ENCODE results near the gene F2RL3.
"Not testable (repeated sequence)": the region's sequence is repeated elsewhere in the genome, so short reads cannot be mapped to it uniquely, and the experiment has no call there.

The F2RL3 gene

GRCh38 chr19:16888629-16889365, at the start of gene F2RL3:
F2RL3 (plus strand) TSS chr19:16888999; CDS start chr19:16889190, 191 bp downstream.
- no peak for DNase-seq

- DNase-seq, result no peak
Measured at GRCh38 chr19:16841391-16841926, 47.3 kb upstream of the F2RL3 start.

- DNase-seq, result no peak
Measured at GRCh38 chr19:16846901-16847300, 41.9 kb upstream of the F2RL3 start.

DNA sequence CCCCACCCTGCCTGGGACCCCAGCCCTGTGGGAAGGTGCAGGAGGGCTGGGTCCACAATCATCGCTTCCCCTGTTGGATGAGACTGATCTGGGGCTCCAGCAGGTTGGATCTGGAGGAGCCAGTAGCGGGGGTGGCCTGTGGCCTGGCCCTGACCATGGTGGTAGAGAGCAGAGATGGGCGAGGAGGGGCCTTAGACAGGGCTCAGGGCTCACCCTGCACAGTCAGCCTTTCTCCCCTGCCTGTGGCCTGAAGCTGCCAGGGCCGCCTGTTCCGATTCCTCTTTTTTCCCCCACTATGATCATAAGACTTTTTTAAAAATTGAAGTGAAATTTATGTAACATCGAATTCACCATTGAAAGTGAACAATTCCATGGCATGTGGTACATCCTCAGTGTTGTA, 41.4 kb upstream of the F2RL3 start:
- DNase-seq, result no peak

GRCh38 chr19:16849168-16849567, 39.6 kb upstream of the F2RL3 start:
- no peak for DNase-seq

DNA sequence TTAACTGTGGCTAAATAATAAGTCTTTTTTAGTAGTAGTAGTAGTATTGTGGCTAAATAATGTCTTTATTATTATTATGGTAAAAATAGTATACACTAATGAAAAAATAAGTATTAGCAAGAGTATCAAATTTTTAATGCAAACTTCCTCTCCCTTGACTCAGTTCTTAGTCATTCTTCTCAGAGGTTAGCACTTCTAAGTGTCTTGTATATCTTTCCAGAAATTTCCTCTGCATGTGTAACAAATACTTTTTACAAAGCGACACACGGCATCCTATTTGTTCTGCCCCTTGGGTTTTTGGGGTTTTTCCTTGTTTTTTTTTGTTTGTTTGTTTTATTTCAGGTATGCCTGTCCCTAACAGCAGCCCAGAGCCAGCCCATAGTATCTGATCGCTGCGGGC, 38.7 kb upstream of the F2RL3 start:
- no peak for DNase-seq

GRCh38 chr19:16851031-16851712, 37.6 kb upstream of the F2RL3 start:
- DNase-seq, result no peak

DNA sequence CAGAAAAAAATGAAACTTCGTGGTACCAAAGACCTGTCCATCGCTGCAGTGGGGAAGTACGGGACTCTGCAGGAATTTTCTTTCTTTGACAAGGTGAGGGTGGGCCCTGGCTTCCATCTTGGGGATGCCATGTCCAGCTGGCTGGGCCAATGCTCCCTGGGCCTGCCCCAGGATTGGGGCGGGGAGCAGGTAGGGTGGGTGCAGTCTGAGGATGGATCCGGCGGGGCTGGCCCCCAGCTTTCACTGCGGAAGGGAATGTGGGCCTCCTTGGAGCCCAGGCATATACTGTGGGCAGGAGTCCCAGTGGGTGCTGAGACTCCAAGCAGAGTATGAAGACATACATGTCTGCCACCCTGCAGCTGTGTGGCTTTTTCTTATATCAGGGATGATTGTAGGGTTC, 35.7 kb upstream of the F2RL3 start:
- no peak for DNase-seq

GRCh38 chr19:16856091-16856490, 32.7 kb upstream of the F2RL3 start:
- DNase-seq, result no peak

GRCh38 chr19:16859626-16860025, 29.2 kb upstream of the F2RL3 start:
- no peak for DNase-seq

- DNase-seq, result no peak
Measured at GRCh38 chr19:16860118-16860517, 28.7 kb upstream of the F2RL3 start.

- DNase-seq, result no peak
Measured at GRCh38 chr19:16861011-16861410, 27.8 kb upstream of the F2RL3 start.

- DNase-seq, result no peak
Measured at GRCh38 chr19:16861834-16862233, 27.0 kb upstream of the F2RL3 start.

DNA sequence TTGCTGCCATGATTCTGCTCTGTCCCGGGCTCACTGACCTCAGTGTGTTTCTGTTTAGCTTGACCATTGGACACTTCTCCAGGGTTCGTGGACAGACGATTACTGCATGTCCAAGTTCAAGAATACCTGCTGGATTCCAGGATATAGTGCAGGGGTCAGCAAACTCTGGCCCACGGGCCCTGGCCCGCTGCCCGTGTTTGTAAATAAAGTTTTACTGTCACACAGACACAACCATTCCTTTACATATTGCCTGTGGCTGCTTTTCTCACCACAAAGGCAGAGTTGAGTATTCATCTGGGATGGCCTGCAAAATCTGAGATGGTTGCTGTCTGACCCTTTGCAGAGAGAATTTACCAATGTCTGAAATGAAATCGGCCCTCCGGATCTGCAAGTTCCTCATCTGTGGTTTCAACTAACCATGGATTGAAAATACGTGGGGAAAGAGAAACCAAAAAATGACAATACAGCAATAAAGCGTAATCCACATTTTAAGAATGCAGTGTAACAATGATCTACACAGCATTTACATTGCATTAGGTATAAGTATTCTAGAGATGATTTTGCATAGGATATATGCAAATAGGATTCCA, 25.9 kb upstream of the F2RL3 start:
- no peak for DNase-seq

GRCh38 chr19:16867211-16867610, 21.6 kb upstream of the F2RL3 start:
- no peak for DNase-seq

- no peak for DNase-seq
Measured at GRCh38 chr19:16868423-16869130, 20.2 kb upstream of the F2RL3 start.

DNA sequence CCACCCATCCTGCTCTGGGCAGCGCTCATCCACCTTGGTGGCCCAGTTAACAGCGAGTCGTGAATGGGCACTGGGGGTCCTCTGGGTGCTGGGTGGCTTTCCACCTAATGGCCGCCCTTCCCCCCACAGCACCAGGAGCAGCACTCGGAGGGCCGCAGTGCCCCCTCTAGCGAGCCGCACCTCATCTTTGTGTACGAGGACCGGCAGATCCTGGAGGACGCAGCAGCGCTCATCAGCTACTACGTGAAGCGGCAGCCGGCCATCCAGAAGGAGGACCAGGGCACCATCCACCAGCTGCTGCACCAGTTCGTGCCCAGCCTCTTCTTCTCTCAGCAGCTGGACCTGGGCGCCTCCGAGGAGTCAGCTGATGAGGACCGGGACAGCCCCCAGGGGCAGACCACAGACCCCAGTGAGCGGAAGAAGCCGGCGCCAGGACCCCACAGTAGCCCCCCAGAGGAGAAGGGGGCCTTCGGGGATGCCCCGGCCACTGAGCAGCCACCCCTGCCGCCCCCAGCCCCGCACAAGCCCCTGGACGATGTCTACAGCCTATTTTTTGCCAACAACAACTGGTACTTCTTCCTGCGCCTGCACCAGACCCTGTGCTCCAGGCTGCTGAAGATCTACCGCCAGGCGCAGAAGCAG, 19.3 kb upstream of the F2RL3 start:
- no peak for DNase-seq

DNA sequence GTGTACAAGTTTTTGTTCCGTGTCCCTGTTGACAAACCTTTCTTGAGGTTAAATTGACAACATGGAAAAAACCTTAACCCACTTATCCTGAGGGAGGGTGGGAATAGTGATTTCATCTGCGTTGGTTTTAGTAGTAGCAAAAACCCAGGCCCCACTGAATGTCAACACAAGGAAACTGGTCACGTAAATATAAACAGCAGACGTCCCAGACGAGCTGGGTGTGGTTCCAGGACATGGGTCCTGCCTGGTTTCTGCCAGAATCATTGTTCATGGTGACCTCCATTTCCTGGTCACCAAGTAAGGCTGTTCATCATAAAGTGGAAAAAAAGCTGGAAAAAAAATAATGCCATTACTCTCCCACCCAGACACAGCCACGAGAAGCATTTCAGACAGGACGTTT, 16.9 kb upstream of the F2RL3 start:
- no peak for DNase-seq

GRCh38 chr19:16872728-16873127, 16.1 kb upstream of the F2RL3 start:
- DNase-seq, result no peak

DNA sequence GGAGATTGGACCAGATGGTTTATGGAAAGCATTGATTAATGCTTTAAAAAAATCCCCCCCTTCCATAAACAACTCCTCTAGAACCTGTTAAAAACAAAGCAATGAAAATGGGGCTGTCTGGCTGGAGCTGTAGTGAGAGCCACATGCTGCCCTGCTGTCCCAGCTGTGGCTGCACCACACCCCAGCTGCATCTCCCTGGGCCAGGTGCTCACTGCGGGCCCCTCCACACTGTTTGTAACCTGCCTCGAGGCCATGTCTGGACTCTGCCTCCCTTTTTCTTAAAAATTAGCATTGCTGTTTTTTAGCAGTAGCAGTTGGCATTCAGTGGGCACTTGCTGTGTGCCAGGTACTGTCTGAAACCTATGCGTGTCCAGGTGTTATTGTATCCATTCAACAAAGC, 15.2 kb upstream of the F2RL3 start:
- no peak for DNase-seq

- no peak for DNase-seq
Measured at GRCh38 chr19:16874250-16874977, 14.4 kb upstream of the F2RL3 start.

DNA sequence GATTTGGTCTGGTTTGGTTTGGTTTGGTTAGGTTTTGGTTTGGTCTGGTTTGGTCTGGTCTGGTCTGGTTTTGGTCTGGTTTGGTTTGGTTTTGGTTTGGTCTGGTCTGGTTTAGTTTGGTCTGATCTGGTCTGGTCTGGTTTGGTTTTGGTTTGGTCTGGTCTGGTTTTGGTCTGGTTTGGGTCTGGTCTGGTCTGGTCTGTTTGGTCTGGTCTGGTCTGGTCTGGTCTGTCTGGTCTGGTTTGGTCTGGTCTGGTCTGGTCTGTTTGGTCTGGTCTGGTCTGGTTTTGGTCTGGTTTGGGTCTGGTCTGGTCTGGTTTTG, 13.9 kb upstream of the F2RL3 start:
- DNase-seq, result not testable (repeated sequence)

All from midbrain (tissue), 1 donor.